Activated CD4-positive, alpha-beta T cell treated with anti-CD3 and anti-CD28 coated beads, Interleukin-10, Interleukin-2, amounts not matched to agents 100 ng/mL and 50 ng/mL, durations not matched to agents 16 hours and 8 hours (primary cell): ENCODE results near the gene MRPL43.
"Not testable (repeated sequence)": the region's sequence is repeated elsewhere in the genome, so short reads cannot be mapped to it uniquely, and the experiment has no call there.

Experiments used
- DNase-seq: peaks from one replicate; pipeline ENCODE4 v3.0.0-alpha.2; 2020

Gene MRPL43

DNA sequence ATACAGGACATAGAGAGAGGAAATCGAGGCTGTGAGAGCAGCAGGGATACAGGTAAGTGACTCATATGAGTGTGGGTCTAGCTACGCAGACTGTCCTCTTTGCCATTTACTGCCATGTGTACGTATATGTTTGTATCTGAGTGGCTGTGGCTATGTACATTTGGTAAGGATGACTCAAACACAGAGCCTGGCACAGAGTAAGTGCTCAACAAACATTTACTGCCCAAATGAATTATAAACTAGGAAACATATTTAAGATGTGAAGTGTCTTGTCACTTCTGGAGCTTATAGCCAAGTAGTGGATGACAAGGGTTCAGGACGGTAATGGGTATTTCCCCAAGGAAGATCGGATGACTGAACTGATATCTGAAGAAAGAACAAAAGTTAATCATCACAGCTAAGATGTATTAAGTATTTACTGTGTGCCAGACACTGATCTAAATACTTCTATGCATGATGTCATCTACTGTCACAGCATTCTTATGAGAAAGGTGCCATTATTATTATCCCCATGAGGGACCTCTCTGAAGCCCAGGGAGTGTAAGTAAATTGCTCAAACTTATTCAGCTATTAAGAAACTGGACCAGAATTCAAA, 6.0 kb downstream of the MRPL43 start:
- no peak for DNase-seq

DNA sequence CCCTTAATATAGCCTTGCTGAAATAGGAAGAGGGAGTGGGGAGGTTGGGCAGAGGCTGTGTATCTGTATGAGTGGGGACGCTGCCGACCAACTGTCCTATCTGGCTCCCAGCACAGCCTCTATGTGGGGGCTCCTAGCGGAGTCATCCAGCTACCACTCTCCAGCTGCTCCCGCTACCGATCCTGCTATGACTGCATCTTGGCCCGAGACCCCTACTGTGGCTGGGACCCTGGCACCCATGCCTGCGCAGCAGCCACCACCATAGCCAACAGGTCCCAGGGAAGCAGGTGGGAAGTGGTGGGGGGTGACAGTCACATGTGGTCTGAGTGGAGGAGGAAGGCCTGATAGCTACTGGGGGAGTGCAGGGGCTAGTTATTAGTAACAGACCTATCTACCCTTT, 6.6 kb downstream of the MRPL43 start:
- no peak for DNase-seq

GRCh38 chr10:100980311-100980710, 7.0 kb downstream of the MRPL43 start:
- DNase-seq = no peak

- DNase-seq = no peak
Measured at GRCh38 chr10:100979791-100980272, 7.5 kb downstream of the MRPL43 start.

GRCh38 chr10:100978901-100979195, 8.4 kb downstream of the MRPL43 start:
- DNase-seq = no peak

- DNase-seq = no peak
Measured at GRCh38 chr10:100978121-100978900, 9.0 kb downstream of the MRPL43 start.

DNA sequence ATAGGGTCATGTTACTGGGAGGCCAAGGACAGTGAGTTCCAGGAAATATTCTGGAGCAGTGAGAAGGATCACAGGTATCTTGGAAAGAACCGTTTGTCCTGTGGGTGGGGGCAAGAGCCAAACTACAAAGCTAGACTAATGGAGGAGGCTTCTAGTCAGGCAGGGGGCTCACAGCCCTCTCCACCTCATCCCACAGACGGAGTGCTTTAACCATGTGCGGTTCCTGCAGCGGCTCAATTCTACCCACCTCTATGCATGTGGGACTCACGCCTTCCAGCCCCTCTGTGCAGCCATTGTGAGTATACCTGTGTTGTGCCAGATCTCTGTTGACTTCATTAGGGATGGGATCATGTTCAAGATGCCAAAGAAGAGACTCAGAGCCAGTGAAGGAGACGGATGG, 9.9 kb downstream of the MRPL43 start:
- DNase-seq = no peak

GRCh38 chr10:100976906-100977305, 10.4 kb downstream of the MRPL43 start:
- no peak for DNase-seq

DNA sequence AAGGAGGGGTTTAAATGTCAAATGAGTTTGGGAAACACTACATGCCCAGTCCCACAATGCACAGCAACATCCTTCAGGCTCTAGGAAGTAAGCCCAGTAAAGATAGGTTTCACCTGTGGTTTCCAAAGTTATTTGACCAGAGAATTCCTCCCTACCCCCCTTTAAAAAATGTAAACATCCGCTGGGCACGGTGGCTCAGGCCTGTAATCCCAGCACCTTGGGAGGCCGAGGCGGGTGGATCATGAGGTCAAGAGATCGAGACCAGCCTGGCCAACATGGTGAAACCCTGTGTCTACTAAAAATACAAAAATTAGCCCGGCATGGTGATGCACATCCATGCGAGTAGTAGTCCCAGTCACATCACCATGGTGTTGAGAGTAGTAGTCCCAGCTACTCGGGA, 11.9 kb downstream of the MRPL43 start:
- DNase-seq = not testable (repeated sequence)

DNA sequence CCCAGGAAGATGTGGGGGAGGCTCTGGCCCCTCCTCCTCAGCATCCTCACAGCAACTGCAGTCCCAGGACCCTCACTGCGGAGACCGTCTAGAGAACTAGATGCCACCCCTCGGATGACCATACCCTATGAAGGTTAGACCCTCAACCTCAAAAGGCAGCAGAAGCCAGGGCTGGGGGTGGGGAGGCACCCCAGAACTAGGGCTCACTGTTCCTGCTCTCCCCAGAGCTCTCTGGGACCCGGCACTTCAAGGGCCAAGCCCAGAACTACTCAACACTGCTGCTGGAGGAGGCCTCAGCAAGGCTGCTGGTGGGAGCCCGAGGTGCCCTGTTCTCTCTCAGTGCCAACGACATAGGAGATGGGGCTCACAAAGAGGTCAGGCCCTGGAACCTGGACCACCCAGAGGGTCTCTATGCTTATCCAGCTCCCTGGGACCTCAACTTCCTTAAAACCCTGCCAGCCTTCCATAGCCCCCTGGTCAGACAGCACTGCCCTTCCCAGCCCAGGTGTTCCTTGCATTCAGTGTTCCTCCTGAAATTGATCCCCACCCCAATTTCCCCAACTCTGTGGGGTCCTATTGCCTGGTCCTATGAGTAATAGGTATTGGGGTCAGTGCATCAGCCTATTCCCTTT, 14.3 kb downstream of the MRPL43 start:
- no peak for DNase-seq

DNA sequence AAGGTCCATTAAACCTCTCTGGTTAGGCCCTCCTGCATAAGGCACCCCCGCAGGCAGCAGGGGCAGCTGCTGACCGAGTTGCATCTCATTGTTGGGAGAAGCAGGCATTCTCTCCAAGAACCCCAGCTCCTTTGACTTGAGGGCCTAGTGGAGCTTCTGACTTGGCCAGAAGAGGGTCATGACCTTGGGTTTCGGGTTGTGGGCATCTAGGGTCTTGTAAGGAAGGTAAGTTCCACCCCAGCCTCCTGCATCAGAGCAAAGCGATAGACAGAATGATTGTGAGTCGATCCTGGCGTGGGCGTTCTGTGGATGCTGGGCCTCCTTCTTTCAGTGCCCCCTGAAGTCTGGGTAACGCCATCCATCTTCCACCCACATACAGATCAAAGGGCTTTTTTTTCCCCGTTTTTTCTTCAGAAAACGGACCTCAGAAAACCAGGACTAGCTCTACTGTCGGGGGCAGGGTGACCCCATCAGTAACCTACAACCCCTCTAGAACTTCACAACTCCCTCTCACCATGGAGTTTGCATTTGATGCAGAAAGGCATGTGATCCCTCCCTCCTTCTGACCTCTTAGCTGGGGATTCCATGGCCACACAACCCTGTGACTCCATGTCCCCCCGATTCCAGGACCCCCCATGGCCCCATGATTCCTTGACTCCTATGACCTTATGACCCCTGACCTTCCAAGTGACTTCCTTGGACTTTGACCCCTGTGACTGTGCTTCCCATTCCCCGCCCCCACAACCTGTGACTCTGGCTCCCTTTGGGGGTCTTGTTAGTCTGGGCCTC, 15.0 kb downstream of the MRPL43 start:
- no peak for DNase-seq

DNA sequence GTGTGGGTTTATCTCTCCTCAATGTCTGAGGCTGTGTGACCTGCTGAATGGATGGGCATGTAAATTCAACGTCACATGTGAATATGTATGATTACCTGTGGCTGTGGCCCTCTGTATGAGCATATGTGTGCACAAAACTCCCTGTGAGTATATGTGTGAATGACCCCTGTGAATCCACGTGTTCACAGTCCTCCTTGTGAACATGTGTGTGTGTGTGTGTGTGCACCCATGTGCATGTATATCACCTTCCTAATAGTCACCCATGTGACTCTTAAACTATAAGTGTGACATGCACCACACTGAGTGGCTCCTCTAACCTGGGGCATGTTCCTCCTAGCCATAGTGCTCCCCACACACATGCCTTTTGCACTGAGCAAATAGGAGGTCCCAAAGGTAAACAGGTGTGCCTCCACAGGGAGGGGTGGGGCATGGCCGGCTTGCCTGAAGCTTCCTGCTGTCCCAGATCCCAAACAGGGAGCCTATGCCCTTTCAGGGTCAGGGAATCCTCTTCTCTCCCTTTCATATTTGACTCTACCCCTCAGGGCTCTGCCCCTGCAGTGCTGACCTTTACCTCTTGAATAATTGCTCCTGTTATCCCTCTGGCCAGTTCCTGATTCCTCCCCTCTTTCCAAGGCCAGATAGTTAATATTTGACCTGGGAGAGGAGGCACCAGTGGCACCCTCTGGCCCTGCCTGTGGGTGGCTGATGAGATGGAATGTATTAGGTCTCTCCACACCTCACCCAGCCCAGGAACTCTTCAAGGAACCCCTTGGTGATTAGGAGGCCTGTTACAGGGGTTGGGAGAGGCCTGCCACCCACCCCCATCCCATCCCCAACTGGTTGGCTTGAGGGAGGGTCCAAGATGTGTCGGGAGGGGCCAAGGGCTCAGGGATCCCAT, 16.1 kb downstream of the MRPL43 start:
- no peak for DNase-seq

GRCh38 chr10:100970076-100970913, 17.0 kb downstream of the MRPL43 start:
- no peak for DNase-seq

- peak; percentile 28 for DNase-seq
Measured at GRCh38 chr10:100969187-100970075, 17.9 kb downstream of the MRPL43 start, which contains the start of gene SEMA4G. Gene SEMA4G, plus strand, starts transcription at chr10:100969504. Its CDS starts 3,409 bp downstream, at chr10:100972913.

DNA sequence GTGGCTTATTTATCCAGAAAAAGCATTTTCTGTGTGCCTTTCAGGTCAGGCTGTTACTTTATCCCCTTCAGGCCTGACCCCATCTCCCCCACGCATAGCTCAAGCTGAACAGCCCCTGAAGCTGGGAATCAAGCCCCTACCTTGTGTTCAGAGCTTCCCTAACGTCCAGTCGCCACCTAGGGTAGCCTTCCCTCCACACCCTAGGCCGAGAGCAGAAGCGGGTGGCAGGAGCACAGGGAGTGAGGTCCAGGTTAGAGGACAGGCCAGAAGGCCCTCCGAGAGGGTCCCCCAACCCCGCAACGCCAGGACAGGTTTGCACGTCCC, 18.5 kb downstream of the MRPL43 start:
- DNase-seq = no peak

- DNase-seq = no peak
Measured at GRCh38 chr10:100968062-100968736, 19.1 kb downstream of the MRPL43 start.

DNA sequence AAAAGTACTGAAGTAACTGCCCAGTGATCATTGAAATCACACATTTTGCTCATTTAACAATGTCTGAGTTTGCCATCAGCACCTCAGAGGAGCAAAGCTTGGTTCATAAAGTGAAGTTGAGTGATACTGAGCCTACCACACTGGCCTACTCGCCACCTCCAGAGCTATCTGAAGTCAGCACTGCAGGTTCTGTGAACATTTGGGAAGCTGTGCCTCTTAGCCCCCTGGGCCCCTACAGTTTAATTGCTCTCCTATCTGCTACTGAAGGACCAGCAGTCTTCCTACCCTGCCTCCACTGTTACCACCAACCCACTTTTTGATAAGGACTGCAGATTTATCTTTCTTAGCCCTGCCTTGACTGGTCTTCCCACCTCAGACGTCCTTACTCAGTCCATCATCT, 20.0 kb downstream of the MRPL43 start:
- DNase-seq = no peak

DNA sequence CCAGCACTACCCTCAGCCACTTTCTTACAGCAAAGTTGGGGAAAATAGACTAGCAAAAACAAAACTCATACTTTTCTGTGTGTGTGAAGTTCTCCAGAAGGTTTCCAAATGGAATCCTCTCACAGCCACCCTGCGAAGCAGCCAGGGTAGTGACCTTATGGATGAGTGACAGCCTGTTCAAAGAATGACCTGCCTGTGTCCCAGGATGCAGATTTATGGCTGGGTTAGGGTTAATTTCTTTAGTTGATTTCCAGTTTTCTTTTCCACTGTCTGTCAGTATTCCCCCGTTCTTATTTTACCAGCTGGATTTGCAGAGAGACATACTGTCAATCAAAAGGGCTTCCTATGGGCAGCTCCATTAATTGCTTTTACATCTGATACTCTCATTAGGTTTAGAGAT, 20.4 kb downstream of the MRPL43 start:
- DNase-seq = no peak

GRCh38 chr10:100965820-100966219, 21.5 kb downstream of the MRPL43 start:
- DNase-seq = no peak

- no peak for DNase-seq
Measured at GRCh38 chr10:100963826-100964225, 23.5 kb downstream of the MRPL43 start.
